ENCODE data around the gene ADAMTS17.

DNA sequence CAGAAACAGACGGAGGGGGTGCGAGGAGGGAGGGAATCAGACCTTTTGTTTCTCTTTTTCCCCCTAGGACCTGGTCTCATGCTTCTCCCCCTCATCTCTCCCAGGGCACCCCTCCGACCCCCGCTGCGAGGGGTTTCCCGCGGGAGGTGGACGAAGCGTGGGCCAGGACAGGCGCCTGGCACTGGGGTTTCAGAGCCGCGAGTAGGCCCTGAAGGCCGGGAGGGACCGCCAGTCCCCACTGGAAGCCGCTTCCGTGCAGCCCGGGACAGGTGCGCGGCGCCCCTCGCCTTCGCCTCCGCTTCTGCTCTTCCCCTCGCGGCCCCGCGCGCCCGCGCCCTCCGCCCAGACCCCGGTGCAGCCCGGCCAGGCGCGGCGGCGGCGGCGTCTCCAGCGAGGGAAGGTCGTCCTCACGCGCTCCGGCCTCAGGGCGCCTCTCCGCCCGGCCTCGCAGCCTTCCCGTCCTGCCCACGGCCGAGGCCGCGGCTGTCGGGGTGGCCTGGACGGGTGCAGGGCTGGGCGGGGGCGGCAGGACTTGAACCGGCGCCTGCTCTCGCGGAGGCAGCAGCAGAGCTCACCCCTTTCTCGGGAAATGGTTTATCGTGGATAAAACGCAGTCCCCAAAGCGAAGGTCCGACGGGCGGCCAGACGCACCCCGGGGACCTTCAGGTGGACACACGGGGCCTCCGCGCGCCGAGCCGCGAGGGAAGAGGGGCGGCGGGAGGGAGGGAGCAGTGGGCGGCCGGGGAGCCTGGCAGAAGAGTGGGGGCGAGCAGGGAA, 31.5 kb upstream of the ADAMTS17 start:
- TF ChIP-seq POLR2A (IDR thresholded peaks at IDR 0.05), result no peak
- TF ChIP-seq, protein P1, sequence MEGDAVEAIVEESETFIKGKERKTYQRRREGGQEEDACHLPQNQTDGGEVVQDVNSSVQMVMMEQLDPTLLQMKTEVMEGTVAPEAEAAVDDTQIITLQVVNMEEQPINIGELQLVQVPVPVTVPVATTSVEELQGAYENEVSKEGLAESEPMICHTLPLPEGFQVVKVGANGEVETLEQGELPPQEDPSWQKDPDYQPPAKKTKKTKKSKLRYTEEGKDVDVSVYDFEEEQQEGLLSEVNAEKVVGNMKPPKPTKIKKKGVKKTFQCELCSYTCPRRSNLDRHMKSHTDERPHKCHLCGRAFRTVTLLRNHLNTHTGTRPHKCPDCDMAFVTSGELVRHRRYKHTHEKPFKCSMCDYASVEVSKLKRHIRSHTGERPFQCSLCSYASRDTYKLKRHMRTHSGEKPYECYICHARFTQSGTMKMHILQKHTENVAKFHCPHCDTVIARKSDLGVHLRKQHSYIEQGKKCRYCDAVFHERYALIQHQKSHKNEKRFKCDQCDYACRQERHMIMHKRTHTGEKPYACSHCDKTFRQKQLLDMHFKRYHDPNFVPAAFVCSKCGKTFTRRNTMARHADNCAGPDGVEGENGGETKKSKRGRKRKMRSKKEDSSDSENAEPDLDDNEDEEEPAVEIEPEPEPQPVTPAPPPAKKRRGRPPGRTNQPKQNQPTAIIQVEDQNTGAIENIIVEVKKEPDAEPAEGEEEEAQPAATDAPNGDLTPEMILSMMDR (IDR thresholded peaks at IDR 0.05), result no peak
